ENCODE data around the gene COMMD2.

GRCh38 chr3:149716984-149717383, 35.3 kb downstream of the COMMD2 start:
- no peak for TF ChIP-seq POLR2A (IDR thresholded peaks at IDR 0.05; ENCODE audit: low read depth, low read length)
- TF ChIP-seq POLR2AphosphoS5 (IDR thresholded peaks at IDR 0.05; ENCODE audit: low read depth, low read length), result no peak
- no peak for TF ChIP-seq TAF1 (IDR thresholded peaks at IDR 0.05; ENCODE audit: low read depth, low read length)
- no peak for TF ChIP-seq SPI1 (IDR thresholded peaks at IDR 0.05; ENCODE audit: low read depth, low read length)
- TF ChIP-seq POU2F2 (IDR thresholded peaks at IDR 0.05; ENCODE audit: low read depth, low read length), result no peak
